Measurements from ENCODE around the gene GXYLT2. TPM values are rescaled to one million over a fixed set of nuclear protein-coding genes. Genes with fewer than 3 reads are reported as not detected.
A peak's percentile ranks its signal among the peaks of the same experiment; 100 is the strongest.
"Not testable (repeated sequence)": the region's sequence is repeated elsewhere in the genome, so short reads cannot be mapped to it uniquely, and the experiment has no call there.

The GXYLT2 gene
- total RNA-seq, 1 donor from 2014 or later = 9.8 TPM

DNA sequence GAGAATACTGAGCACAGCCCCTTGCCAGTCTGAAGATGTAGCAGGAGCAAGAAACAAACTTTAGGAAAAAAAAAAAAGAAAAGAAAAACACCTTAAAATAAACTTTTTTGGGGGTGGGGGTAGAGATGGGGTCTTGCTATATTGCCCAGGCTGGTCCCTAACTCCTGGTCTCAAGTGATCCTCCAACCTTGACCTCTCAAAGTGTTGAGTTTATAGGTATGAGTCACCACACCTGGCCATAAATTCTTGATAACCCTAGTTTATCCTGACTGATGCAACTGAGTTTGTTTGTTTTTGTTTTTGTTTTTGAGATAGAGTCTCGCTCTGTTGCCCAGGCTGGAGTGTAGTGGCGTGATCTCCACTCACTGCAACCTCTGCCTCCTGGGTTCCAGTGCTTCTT lies 28.4 kb downstream of the GXYLT2 start:
- intact Hi-C loops (cut with DNase I) = no loop called here
- no peak for DNase-seq (ENCODE audit: missing footprints)
- ATAC-seq = no peak

GRCh38 chr3:72919520-72919919 lies 31.7 kb downstream of the GXYLT2 start:
- no peak for DNase-seq (ENCODE audit: missing footprints)
- no peak for ATAC-seq
- intact Hi-C loops (cut with DNase I) = no loop called here

DNA sequence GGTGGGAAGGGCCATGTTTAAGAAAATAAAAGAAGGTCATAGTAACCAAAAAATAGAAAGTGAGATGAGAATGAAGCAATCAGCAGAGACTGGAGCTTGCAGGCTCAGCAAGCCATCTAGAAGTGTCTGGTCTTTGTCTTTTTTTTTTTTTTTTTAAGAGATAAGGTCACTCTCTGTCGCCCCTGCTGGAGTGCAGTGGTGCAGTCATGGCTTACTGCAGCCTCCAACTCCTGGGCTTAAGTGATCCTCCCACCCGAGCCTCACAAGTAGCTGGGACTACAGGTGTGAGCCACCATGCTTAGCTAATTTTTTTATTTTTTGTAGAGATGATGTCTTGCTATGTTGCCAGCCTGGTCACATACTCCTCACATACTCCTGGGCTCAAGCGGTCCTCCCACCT lies 36.2 kb downstream of the GXYLT2 start:
- ATAC-seq = no peak
- DNase-seq (ENCODE audit: missing footprints) = no peak
- intact Hi-C loops (cut with DNase I) = no loop called here

GRCh38 chr3:72928781-72929735 lies 41.2 kb downstream of the GXYLT2 start:
- DNase-seq (ENCODE audit: missing footprints); ATAC-seq; intact Hi-C loops (cut with DNase I): not testable (repeated sequence)

- intact Hi-C loops (cut with DNase I) = no loop called here
- ATAC-seq = no peak
- no peak for DNase-seq (ENCODE audit: missing footprints)
Measured at GRCh38 chr3:72930754-72931153, 42.9 kb downstream of the GXYLT2 start.

DNA sequence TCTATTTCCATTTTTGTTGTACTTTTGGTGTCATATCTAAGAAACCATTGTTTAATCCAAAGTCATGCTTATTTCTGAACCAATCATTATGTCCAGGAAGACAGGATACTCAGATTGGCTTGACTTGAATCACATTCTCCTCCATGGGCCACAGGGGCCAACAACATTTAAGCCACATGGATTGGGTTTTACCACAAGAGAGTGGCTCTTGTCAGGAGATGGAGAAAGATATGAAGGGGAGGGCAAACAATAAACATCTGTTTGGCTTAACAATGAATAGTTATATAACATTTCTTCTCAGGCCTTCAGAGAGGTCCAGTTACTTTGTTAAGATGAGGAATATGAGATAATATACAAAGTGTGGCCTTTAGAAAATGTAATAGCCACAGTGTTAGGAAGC lies 44.6 kb downstream of the GXYLT2 start:
- ATAC-seq (no peak), DNase-seq (ENCODE audit: missing footprints) (no peak)
- intact Hi-C loops (cut with DNase I) = no loop called here

- intact Hi-C loops (cut with DNase I) = loop anchor here (1.0 to 5.0 kb wide), 4 partner anchors 51 to 148 kb away; partner anchors contain the start of genes GXYLT2 and PPP4R2
- peak; percentile 95 for ATAC-seq
- DNase-seq (ENCODE audit: missing footprints) = no peak
Measured at GRCh38 chr3:72938471-72939265, 50.8 kb downstream of the GXYLT2 start.

GRCh38 chr3:72941245-72941644 lies 53.4 kb downstream of the GXYLT2 start:
- no peak for ATAC-seq
- DNase-seq (ENCODE audit: missing footprints) = no peak
- intact Hi-C loops (cut with DNase I) = no loop called here

DNA sequence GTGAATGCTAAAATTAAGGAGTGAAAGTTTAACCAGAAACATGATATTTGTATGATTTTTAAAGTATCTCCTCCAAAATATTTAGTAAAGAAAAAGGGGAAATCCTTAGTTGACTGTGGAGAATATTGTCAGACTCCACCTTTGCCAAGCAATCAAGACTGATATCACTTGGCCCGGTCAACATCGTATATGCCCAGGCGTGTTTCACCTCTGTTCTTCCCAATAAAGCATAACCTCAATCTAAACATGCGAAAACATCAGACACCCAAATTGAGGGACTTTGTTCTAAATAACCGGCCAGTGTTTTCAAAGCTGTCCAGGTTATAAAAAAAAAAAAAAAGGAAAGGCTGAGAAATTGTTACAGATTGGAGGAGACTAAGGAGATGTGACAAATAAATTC lies 54.6 kb downstream of the GXYLT2 start:
- intact Hi-C loops (cut with DNase I) = no loop called here

GRCh38 chr3:72944696-72945095 lies 56.9 kb downstream of the GXYLT2 start:
- no peak for DNase-seq (ENCODE audit: missing footprints)
- no peak for ATAC-seq
- intact Hi-C loops (cut with DNase I) = no loop called here

More for the DNA sequence above, 54.6 kb downstream of the GXYLT2 start:
- ATAC-seq (no peak), DNase-seq (ENCODE audit: missing footprints) (no peak)

DNA sequence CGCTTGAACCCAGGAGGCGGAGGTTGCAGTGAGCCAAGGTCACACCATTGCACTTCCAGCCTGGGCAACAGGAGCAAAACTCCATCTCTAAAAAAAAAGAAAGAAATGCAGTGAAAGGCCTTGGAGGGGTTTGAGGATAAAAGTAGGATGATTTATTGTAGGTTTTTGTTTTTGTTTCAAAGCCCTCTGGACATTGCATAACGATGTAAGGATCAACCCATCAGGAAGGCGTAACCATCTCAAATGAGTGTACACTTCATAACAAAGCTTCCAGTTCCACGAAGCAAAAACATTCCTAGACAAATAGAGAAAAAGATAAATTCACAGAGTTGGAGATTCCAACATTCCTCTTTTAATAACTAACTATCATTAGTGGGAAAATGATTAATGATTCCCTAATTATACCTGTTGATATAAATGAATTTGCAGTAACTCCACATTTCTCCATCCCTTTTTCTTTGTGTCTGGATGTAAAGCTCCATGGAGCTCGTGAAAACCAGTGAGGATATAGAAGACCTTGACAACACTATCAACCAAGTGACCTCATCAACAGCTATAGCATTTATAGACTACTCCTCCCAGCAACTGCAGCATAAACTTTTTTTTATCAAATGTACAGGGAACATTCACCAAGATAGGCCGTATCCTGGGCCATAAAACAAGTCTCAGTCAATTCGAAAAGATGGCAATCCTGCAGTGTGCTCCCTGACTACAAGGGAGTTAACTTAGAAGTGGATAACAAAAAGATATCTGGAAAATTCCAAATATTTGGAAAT lies 60.1 kb downstream of the GXYLT2 start:
- DNase-seq (ENCODE audit: missing footprints) (no peak), ATAC-seq (no peak)
- intact Hi-C loops (cut with DNase I) = no loop called here

DNA sequence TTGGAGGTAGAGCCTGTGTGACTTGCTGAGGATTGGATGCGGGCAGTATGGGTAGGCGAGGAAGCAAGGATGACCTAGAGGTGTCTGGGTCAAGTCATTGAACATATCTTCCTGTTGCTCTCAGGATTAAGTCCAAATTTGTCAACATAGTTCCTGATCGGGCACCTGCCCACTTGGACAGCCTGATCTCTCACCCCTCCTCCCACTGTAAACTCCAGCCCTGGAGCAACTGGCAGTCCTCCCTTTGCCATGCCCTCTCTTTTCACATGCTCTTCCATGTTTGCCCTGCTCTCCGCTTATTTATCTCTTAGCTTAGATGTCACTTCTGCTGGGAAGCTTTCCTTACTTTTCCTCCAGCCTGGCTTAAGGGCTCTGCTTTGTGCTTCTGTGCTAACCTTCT lies 61.2 kb downstream of the GXYLT2 start:
- intact Hi-C loops (cut with DNase I) = no loop called here
- DNase-seq (ENCODE audit: missing footprints) (no peak), ATAC-seq (peak; percentile 54)

GRCh38 chr3:72950372-72950771 lies 62.5 kb downstream of the GXYLT2 start:
- DNase-seq (ENCODE audit: missing footprints) = no peak
- no peak for ATAC-seq
- intact Hi-C loops (cut with DNase I) = no loop called here

DNA sequence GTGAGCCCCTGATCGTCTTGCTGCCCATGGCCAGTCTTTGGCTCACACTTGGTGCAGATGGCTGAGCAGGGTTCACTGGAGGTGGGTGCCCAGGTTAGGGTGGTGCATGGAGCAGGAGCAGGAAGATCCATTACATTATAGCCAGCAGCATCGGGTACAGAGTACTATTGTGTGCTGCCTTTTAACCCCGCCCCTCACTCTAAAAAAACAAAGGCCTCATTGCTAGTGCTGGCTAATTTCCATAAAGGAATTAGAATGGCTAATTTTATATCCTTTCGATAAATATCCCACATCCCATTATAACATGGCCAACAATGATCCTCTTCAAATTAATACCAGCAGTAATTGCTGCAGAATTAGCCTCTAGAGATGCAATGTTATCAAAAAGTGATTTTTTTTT lies 63.0 kb downstream of the GXYLT2 start:
- ATAC-seq (no peak), DNase-seq (ENCODE audit: missing footprints) (no peak)
- intact Hi-C loops (cut with DNase I) = no loop called here

- intact Hi-C loops (cut with DNase I) = no loop called here
- ATAC-seq (no peak), DNase-seq (ENCODE audit: missing footprints) (no peak)
Measured at GRCh38 chr3:72951259-72951722, 63.4 kb downstream of the GXYLT2 start.

GRCh38 chr3:72953325-72953956 lies 65.6 kb downstream of the GXYLT2 start:
- DNase-seq (ENCODE audit: missing footprints) (no peak), ATAC-seq (no peak)
- intact Hi-C loops (cut with DNase I) = no loop called here

DNA sequence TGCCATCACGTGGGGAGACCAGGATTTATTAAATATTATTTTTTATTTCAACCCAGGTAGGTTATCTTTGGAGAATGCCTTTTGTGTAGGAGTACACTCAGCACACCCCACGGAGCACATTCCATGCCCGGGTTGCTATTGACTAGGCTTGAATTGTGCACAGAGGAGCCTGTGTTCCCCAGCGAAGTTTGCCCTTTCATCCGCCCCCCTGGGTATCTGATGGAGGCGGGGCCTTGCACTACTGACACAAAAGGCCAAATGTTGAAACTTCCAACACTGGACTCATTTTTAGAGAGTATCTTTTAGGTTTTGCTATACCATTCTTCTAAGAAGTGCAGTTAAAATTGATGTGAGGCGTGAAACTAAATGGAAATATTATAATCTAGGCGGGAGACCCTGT lies 69.5 kb downstream of the GXYLT2 start:
- DNase-seq (ENCODE audit: missing footprints) (no peak), ATAC-seq (peak; percentile 43)
- intact Hi-C loops (cut with DNase I) = no loop called here

DNA sequence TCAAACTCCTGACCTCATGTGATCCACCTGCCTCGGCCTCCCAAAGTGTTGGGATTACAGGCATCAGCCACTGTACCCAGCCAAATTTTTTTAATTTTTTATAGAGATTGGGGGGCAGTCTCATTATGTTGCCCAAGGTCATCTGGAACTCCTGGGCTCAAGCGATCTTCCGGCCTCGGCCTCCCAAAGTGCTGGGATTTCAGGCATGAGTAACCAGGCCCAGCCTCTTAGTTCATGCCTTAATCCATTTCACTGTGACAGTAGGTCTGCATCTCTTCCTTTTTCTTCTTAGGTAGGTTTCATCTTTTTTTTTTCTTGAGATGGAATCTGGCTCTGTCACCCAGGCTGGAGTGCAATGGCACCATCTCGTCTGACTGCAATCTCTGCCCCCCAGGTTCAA lies 71.5 kb downstream of the GXYLT2 start:
- intact Hi-C loops (cut with DNase I) = no loop called here

More for the DNA sequence above, 71.5 kb downstream of the GXYLT2 start:
- ATAC-seq (no peak), DNase-seq (ENCODE audit: missing footprints) (no peak)

Measured in Right ventricle myocardium inferior (tissue), 1 donor.